Uterus (tissue), 4 donors: ENCODE results near the gene EHD1. TPM values are rescaled to one million over a fixed set of nuclear protein-coding genes. Genes with fewer than 3 reads are reported as not detected.

Source experiments
- DNase-seq, 2 donors: peaks; one replicate each; pipeline ENCODE4 v3.0.0-alpha.2; 2019 to 2020
- H3K27ac ChIP-seq, 2 donors: fragments of 200-600 bp; sonication (generic); 1 replicate in 1 of 2; 2 replicates in 1 of 2; pipeline ENCODE4 v1.5.1; 2016 to 2018
- H3K27me3 ChIP-seq, 2 donors: fragments of 200-600 bp; sonication (generic); one replicate each; pipeline ENCODE4 v1.5.1; 2018 to 2019; ENCODE audit warnings: control low read depth in 1 of 2
- H3K36me3 ChIP-seq, 2 donors: fragments of 200-600 bp; sonication (generic); one replicate each; pipeline ENCODE4 v1.5.1; 2019; ENCODE audit warnings: control low read depth in 1 of 2
- H3K4me1 ChIP-seq, 2 donors: fragments of 200-600 bp; sonication (generic); one replicate each; pipeline ENCODE4 v1.5.1; 2018 to 2019; ENCODE audit warnings: control low read depth in 1 of 2
- H3K4me3 ChIP-seq, 2 donors: fragments of 200-600 bp; sonication (generic); 1 replicate in 1 of 2; 2 replicates in 1 of 2; pipeline ENCODE4 v1.5.1; 2018 to 2019; ENCODE audit warnings: mild to moderate bottlenecking in 1 of 2
- H3K9me3 ChIP-seq, 2 donors: fragments of 200-600 bp; sonication (generic); one replicate each; pipeline ENCODE4 v1.5.1; 2019; ENCODE audit warnings: control low read depth in 1 of 2
- POLR2A ChIP-seq, 2 donors: fragments of 450-650 bp; IDR thresholded peaks; one replicate each; pipeline ENCODE4 v1.6.1; 2016; ENCODE audit warnings: antibody characterized with exemption in 2 of 2, mild to moderate bottlenecking in 1 of 2, moderate library complexity in 1 of 2
- intact Hi-C: fragments of 100-400 bp; cut with DNase I; formaldehyde crosslinking; loops from one replicate; pipeline ENCODE4 v1.15.1; 2023; ENCODE audit warnings: low total_unique reads
- total RNA-seq, 4 donors: library from RNA; depleted of rRNA in 3 of 4; stranded (reverse); fragments of >200 nt in 3 of 4; gene quantifications; one replicate each; pipeline versions ENCODE4 v1.1.0 to v1.2.4, GENCODE V29; 2014 to 2023
- TF ChIP-seq, protein P1 (sequence below), 4 experiments: fragments of 200-600 bp in 2 of 4; fragments of 450-650 bp in 2 of 4; sonication (generic) in 2 of 4; IDR thresholded peaks; one replicate each; pipeline ENCODE4 v1.5.1; 2016 to 2019; ENCODE audit warnings: antibody characterized with exemption in 4 of 4, mild to moderate bottlenecking in 2 of 4, moderate library complexity in 1 of 4
- donor health status: DM: yes; HTN: yes; CAD: no.

The EHD1 gene
- total RNA-seq, 4 donors from 2014 or later = 3.5 to 78.7 (median 36.9) TPM

DNA sequence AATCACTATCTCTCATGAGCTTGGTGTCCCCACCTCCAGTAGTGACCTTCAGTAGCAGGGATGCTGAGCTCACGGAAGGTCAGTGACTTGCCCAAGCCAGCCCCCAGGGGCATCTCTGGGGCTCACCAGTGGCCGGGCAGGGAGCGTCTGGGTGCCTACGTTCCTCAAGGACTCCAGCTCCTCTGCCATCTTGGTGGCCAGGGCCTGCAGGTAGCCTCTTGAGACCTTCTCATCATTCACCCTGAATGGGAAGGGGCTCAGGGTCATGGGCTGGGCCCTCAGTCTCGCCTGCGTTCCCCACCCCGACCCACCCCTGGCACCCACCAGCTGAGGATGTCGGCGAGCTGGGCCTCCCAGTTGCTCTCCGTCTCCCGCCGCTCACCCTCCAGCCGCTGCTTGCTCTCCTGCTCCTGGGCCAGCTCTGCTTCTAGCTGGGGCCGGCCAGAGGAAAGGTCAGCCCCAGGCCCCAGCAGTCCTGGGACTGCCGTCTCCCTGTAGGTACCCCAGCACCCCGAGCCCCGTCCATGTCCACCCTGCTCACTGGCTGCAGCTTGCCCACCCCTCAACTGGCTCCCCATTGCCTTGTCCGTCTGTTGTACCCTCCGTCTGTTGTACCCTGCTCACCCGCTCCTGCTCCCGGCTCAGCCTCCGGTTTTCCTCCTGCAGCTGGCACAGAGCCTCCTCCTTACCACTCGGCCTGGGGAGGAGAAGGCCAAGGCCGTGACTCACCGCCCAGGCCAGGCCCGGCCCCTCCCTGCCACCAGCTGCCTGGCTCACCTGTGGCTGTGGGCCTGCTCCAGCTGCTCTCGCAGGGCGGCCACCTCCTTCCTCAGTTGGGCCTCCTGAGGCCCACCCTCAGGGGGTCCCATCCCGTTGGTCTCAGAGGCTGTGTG, 43.5 kb downstream of the EHD1 start:
- Histone ChIP-seq H3K4me1 (no peaks in the 10 kb centered on the region), H3K9me3 (no peaks in the 10 kb centered on the region), H3K4me3 (no peak overlapping the region), H3K36me3 (no peaks in the 10 kb centered on the region), H3K27ac (no peak overlapping the region), H3K27me3 (no peaks in the 10 kb centered on the region)
- intact Hi-C loops = no loop called here
- no peak for DNase-seq
- TF ChIP-seq POLR2A (IDR thresholded peaks at IDR 0.05) = no peak
- TF ChIP-seq, protein P1, sequence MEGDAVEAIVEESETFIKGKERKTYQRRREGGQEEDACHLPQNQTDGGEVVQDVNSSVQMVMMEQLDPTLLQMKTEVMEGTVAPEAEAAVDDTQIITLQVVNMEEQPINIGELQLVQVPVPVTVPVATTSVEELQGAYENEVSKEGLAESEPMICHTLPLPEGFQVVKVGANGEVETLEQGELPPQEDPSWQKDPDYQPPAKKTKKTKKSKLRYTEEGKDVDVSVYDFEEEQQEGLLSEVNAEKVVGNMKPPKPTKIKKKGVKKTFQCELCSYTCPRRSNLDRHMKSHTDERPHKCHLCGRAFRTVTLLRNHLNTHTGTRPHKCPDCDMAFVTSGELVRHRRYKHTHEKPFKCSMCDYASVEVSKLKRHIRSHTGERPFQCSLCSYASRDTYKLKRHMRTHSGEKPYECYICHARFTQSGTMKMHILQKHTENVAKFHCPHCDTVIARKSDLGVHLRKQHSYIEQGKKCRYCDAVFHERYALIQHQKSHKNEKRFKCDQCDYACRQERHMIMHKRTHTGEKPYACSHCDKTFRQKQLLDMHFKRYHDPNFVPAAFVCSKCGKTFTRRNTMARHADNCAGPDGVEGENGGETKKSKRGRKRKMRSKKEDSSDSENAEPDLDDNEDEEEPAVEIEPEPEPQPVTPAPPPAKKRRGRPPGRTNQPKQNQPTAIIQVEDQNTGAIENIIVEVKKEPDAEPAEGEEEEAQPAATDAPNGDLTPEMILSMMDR (IDR thresholded peaks at IDR 0.05) = no peak

DNA sequence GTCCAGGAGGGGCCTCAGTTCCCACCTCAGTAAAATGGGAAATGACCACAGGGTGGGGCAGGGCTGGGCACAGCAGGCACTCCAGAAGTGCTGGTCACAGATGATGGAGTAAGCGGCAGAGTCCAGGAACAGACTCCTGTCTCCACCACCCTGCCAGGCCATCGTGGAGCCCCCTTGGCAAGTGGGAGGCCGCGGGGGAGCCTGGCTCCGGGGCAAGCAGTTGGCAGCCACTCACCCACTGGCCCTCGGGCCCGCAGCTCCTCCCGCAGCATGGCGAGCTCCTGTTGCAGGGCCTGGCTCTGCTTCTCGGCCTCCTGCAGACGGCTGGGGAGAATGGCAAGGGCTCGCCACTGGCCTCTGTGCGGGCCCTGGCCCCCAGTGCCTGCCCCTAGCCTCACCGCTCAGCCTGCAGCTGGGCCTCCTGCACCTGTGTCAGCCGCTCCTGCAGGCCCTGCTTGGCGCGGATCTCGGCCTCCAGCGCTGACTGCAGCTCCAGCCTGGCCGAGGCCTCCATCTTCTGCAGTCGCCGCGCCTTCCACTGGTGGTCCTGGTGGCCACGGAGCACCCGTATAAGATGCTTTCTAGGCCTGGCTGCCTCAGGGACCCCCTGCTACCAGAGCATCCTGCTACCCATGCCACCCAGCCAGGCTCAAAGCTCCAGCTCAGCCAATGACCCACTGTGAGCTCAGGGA, 44.2 kb downstream of the EHD1 start:
- TF ChIP-seq POLR2A (IDR thresholded peaks at IDR 0.05) = no peak
- TF ChIP-seq, protein P1 (IDR thresholded peaks at IDR 0.05) = no peak
- H3K27ac ChIP-seq = no peak overlapping the region
- no peak for DNase-seq

DNA sequence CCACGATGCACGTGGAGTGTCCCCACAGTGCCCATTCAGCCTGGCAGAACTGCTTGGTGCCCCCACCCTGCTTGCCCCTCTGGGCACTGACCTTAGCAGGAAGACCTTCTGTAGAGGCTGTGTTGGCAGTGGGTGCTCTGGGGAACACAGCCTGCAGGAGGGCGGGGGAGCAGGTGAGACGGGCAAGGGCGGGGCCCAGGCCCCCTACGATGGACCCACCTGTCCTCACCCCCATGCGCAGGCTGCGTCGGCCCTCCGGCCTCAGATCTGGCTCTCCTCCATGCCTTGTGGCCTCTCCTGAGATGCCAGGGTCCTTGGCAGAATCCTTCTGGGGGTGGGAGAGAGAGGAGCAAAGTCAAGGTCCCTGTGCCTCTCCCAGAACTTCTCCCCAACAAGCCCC, 44.9 kb downstream of the EHD1 start:
- no peaks in the 10 kb centered on the region for H3K4me1 ChIP-seq
- TF ChIP-seq, protein P1 (IDR thresholded peaks at IDR 0.05) = no peak
- no peak for TF ChIP-seq POLR2A (IDR thresholded peaks at IDR 0.05)
- H3K27ac ChIP-seq = no peak overlapping the region
- no peak overlapping the region for H3K4me3 ChIP-seq
- H3K9me3 ChIP-seq = no peaks in the 10 kb centered on the region
- no peaks in the 10 kb centered on the region for H3K36me3 ChIP-seq
- DNase-seq = no peak
- intact Hi-C loops = no loop called here
- no peaks in the 10 kb centered on the region for H3K27me3 ChIP-seq

More for the DNA sequence above, 44.2 kb downstream of the EHD1 start:
- H3K36me3 ChIP-seq = no peaks in the 10 kb centered on the region
- no peaks in the 10 kb centered on the region for H3K9me3 ChIP-seq
- intact Hi-C loops = no loop called here
- H3K4me1 ChIP-seq = no peaks in the 10 kb centered on the region
- no peak overlapping the region for H3K4me3 ChIP-seq
- no peaks in the 10 kb centered on the region for H3K27me3 ChIP-seq

DNA sequence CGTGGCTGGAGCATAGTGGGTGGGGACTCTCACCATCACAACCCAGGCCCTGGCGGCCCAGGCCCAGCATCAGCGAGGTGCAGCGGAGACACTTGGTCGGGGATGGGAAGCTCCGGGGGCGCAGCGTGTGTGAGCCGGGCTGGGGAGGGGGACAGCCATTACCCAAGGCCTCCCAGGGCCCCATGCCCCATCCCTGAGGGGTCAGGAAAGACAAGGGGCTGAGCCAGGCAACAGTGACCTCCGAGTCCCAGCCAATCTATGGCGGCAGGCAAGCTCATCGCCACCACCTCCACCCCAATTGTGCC, 45.3 kb downstream of the EHD1 start:
- H3K36me3 ChIP-seq = no peaks in the 10 kb centered on the region
- H3K9me3 ChIP-seq = no peaks in the 10 kb centered on the region
- no peak overlapping the region for H3K4me3 ChIP-seq
- no peaks in the 10 kb centered on the region for H3K4me1 ChIP-seq
- no peak for DNase-seq
- intact Hi-C loops = no loop called here
- no peak overlapping the region for H3K27ac ChIP-seq
- TF ChIP-seq, protein P1 (IDR thresholded peaks at IDR 0.05) = no peak
- TF ChIP-seq POLR2A (IDR thresholded peaks at IDR 0.05) = no peak
- no peaks in the 10 kb centered on the region for H3K27me3 ChIP-seq
